Activated CD4-positive, alpha-beta memory T cell treated with anti-CD3 and anti-CD28 coated beads, Interleukin-2, amount 10 ng/mL, durations not matched to agents 7 days and 5 days (primary cell): Measurements from ENCODE around the gene PROKR1. TPM values are rescaled to one million over a fixed set of nuclear protein-coding genes. Genes with fewer than 3 reads are reported as not detected.
A peak's percentile ranks its signal among the peaks of the same experiment; 100 is the strongest.

Source experiments
- CTCF ChIA-PET: fragments of 350-600 bp; sonication (Branson Sonifier 250); formaldehyde crosslinking; loops from one replicate; lab custom pipeline; 2021; ENCODE audit warnings: antibody characterized with exemption, inconsistent platforms; lab: Charles Lee
- POLR2A ChIA-PET: fragments of 350-600 bp; sonication (Branson Sonifier 250); formaldehyde crosslinking; loops from one replicate; lab custom pipeline; 2021; ENCODE audit warnings: antibody characterized with exemption; lab: Charles Lee
- DNase-seq: peaks from one replicate; pipeline ENCODE4 v3.0.0-alpha.2; 2020
- H3K27ac Mint-ChIP-seq: one replicate; pipeline ENCODE4 v1.8.0; 2021; ENCODE audit warnings: mild to moderate bottlenecking, mixed read lengths
- H3K27me3 Mint-ChIP-seq: one replicate; pipeline ENCODE4 v1.8.0; 2021; ENCODE audit warnings: mixed read lengths
- H3K36me3 Mint-ChIP-seq: one replicate; pipeline ENCODE4 v1.8.0; 2021; ENCODE audit warnings: low read depth, mixed read lengths
- H3K4me1 Mint-ChIP-seq: one replicate; pipeline ENCODE4 v1.8.0; 2021; ENCODE audit warnings: mixed read lengths
- H3K4me3 Mint-ChIP-seq: one replicate; pipeline ENCODE4 v1.8.0; 2021; ENCODE audit warnings: mild to moderate bottlenecking, mixed read lengths
- H3K9me3 Mint-ChIP-seq: one replicate; pipeline ENCODE4 v1.8.0; 2021; ENCODE audit warnings: mixed read lengths
- total RNA-seq, 2 experiments: library from RNA; stranded (reverse); gene quantifications; one replicate each; pipeline ENCODE4 v1.2.3, GENCODE V29; 2021

PROKR1 gene
- total RNA-seq, 2 experiments from 2014 or later, result not detected

- Mint-ChIP-seq H3K27me3 (peaks cover 6% of the 10 kb centered on the region), H3K36me3 (no peaks in the 10 kb centered on the region), H3K4me1 (peaks cover 21% of the 10 kb centered on the region), H3K27ac (peak overlapping the region; percentile 27), H3K4me3 (no peak overlapping the region), H3K9me3 (no peaks in the 10 kb centered on the region)
- ChIA-PET CTCF (interaction anchor here (0.9 to 2.0 kb wide), 6 partner anchors 11 to 235 kb away, joined by 3 to 8 read pairs (median 4); no protein-coding TSS in a partner anchor), POLR2A (no interaction called here)
- no peak for DNase-seq
Observed at GRCh38 chr2:68689553-68690537, 46.5 kb downstream of the PROKR1 start.

DNA sequence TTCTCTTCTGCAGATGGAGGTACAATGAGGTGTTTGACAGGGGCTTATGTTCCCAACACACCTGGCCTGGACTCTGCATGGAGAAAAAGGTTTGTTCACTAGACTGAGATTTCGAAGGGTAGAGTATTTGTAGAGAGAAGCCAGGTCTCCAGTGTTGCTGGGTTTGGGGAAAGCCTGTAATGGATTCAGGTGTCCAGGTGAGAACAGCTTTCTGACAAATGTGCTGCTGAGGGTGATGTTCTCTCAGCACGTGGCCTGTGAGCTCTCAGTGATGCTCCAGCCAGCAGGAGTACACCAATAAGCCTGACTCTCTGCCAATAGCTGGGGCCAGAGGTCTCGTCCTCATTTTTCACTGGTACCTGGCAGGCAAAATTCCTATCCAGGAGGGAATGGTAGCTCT, 47.5 kb downstream of the PROKR1 start:
- H3K36me3 Mint-ChIP-seq, result no peaks in the 10 kb centered on the region
- H3K4me3 Mint-ChIP-seq, result no peak overlapping the region
- ChIA-PET CTCF (interaction anchor here (0.9 to 2.0 kb wide), 5 partner anchors 11 to 234 kb away, joined by 3 to 8 read pairs (median 4); no protein-coding TSS in a partner anchor), POLR2A (no interaction called here)
- peaks cover 2% of the 10 kb centered on the region for H3K9me3 Mint-ChIP-seq
- H3K27me3 Mint-ChIP-seq, result peaks cover 12% of the 10 kb centered on the region
- DNase-seq, result no peak
- peaks cover 21% of the 10 kb centered on the region for H3K4me1 Mint-ChIP-seq
- H3K27ac Mint-ChIP-seq, result no peak overlapping the region

- ChIA-PET CTCF (interaction anchor here (0.7 to 1.4 kb wide), 3 partner anchors 17 to 157 kb away, joined by 3 to 4 read pairs (median 4); no protein-coding TSS in a partner anchor), POLR2A (no interaction called here)
- no peak overlapping the region for H3K4me3 Mint-ChIP-seq
- no peak for DNase-seq
- no peak overlapping the region for H3K27ac Mint-ChIP-seq
- H3K9me3 Mint-ChIP-seq, result peaks cover 4% of the 10 kb centered on the region
- H3K27me3 Mint-ChIP-seq, result peaks cover 14% of the 10 kb centered on the region
- H3K36me3 Mint-ChIP-seq, result peaks cover 2% of the 10 kb centered on the region
- peaks cover 21% of the 10 kb centered on the region for H3K4me1 Mint-ChIP-seq
Observed at GRCh38 chr2:68692511-68692910, 49.1 kb downstream of the PROKR1 start.

DNA sequence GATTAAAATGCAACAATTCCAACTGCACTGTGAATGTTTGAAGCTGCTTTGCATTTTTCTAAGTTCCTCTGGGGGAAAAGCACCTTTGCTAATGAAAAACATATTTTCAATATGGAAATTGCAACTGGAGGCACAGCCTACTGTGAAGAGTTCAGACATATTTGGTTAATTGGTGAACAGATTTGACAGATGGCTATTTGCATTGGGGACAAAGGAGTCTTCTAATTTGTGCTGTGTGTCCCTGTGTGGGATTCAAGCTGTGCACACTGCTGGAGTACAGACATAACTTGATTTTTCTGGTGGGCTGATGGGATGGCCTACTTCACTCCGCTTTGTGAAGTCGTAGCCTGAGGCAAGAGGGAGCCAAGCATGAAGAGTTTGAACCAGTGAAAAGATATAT, 50.6 kb downstream of the PROKR1 start:
- peaks cover 2% of the 10 kb centered on the region for H3K36me3 Mint-ChIP-seq
- no peak for DNase-seq
- peaks cover 14% of the 10 kb centered on the region for H3K27me3 Mint-ChIP-seq
- CTCF ChIA-PET, result interaction anchor here (0.6 kb wide), 1 partner anchor 15 kb away, joined by 3 read pairs; no protein-coding TSS in a partner anchor
- H3K27ac Mint-ChIP-seq, result no peak overlapping the region
- POLR2A ChIA-PET, result no interaction called here
- H3K4me1 Mint-ChIP-seq, result peaks cover 22% of the 10 kb centered on the region
- peaks cover 4% of the 10 kb centered on the region for H3K9me3 Mint-ChIP-seq
- H3K4me3 Mint-ChIP-seq, result no peak overlapping the region

DNA sequence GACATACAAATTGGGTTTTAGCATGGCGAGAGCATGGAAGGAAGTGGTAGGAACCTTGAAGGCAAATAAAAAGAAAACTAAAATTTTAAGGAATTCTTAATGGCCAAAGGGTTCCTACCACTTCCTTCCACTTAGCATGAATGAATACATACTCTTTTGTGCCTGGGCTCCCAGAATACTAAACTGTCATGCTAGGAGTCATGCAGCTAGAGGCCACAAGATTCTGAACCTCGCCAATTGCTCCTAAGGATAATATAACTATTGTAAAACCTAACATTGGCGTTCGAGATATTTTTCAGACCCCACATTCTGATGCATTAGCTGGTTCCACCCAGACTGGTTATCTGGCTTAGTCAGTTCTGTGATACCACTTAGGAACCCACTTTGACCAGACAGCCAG, 52.6 kb downstream of the PROKR1 start:
- H3K9me3 Mint-ChIP-seq, result peaks cover 4% of the 10 kb centered on the region
- peaks cover 17% of the 10 kb centered on the region for H3K27me3 Mint-ChIP-seq
- DNase-seq, result no peak
- peaks cover 8% of the 10 kb centered on the region for H3K36me3 Mint-ChIP-seq
- CTCF ChIA-PET, result interaction anchor here (0.6 to 1.0 kb wide), 2 partner anchors 13 to 202 kb away, joined by 3 read pairs; no protein-coding TSS in a partner anchor
- POLR2A ChIA-PET, result interaction anchor here (1.0 kb wide), 1 partner anchor 9 kb away, joined by 3 read pairs; no protein-coding TSS in a partner anchor
- no peak overlapping the region for H3K4me3 Mint-ChIP-seq
- H3K4me1 Mint-ChIP-seq, result peaks cover 8% of the 10 kb centered on the region
- H3K27ac Mint-ChIP-seq, result no peak overlapping the region

- Mint-ChIP-seq H3K9me3 (peaks cover 4% of the 10 kb centered on the region), H3K36me3 (peaks cover 8% of the 10 kb centered on the region), H3K4me1 (peaks cover 7% of the 10 kb centered on the region), H3K27me3 (peaks cover 17% of the 10 kb centered on the region), H3K27ac (no peak overlapping the region), H3K4me3 (no peak overlapping the region)
- ChIA-PET CTCF (no interaction called here), POLR2A (no interaction called here)
- no peak for DNase-seq
Observed at GRCh38 chr2:68696554-68696953, 53.2 kb downstream of the PROKR1 start.

GRCh38 chr2:68698567-68699377, 55.4 kb downstream of the PROKR1 start:
- no peak for DNase-seq
- Mint-ChIP-seq H3K27me3 (peaks cover 19% of the 10 kb centered on the region), H3K4me3 (no peak overlapping the region), H3K27ac (no peak overlapping the region), H3K4me1 (peaks cover 13% of the 10 kb centered on the region), H3K36me3 (peaks cover 8% of the 10 kb centered on the region), H3K9me3 (peaks cover 4% of the 10 kb centered on the region)
- ChIA-PET CTCF (no interaction called here), POLR2A (no interaction called here)

GRCh38 chr2:68700560-68700959, 57.2 kb downstream of the PROKR1 start:
- Mint-ChIP-seq H3K36me3 (peaks cover 8% of the 10 kb centered on the region), H3K4me1 (peaks cover 13% of the 10 kb centered on the region), H3K4me3 (no peak overlapping the region), H3K27ac (no peak overlapping the region), H3K27me3 (peaks cover 13% of the 10 kb centered on the region), H3K9me3 (peaks cover 4% of the 10 kb centered on the region)
- CTCF ChIA-PET, result interaction anchor here (1.2 to 2.6 kb wide), 2 partner anchors 9 to 105 kb away, joined by 4 to 9 read pairs; no protein-coding TSS in a partner anchor
- DNase-seq, result no peak
- POLR2A ChIA-PET, result interaction anchor here (0.6 kb wide), 1 partner anchor 369 kb away, joined by 3 read pairs; no protein-coding TSS in a partner anchor

DNA sequence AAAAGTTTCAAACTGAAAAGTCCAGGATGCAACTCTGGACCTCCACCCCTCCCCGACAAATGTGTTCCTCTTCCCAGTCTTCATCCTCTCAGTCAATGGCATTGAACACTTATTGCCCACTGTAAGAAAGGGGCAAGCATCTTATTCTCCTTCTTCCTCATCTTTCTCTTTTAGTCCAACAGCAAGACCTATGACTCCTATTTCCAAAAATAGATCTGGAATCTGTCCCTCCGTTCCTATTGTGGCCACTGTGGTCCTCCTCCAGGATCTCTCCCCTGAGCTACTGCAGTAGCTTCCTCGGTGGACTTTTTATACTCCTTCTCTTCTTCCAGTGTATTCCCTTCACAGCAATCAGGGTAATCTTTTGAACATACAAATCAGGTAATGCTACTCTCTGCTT, 63.3 kb downstream of the PROKR1 start:
- H3K27me3 Mint-ChIP-seq, result peaks cover 14% of the 10 kb centered on the region
- H3K4me1 Mint-ChIP-seq, result peaks cover 26% of the 10 kb centered on the region
- H3K9me3 Mint-ChIP-seq, result no peaks in the 10 kb centered on the region
- H3K27ac Mint-ChIP-seq, result no peak overlapping the region
- ChIA-PET CTCF (interaction anchor here (1.0 kb wide), 1 partner anchor 243 kb away, joined by 3 read pairs; no protein-coding TSS in a partner anchor), POLR2A (no interaction called here)
- DNase-seq, result no peak
- no peak overlapping the region for H3K4me3 Mint-ChIP-seq
- no peaks in the 10 kb centered on the region for H3K36me3 Mint-ChIP-seq

Other genes starting within 250 kb of the PROKR1 start
- gene FBXO48, start 176.3 kb upstream of the PROKR1 start, total RNA-seq, result 1 to 10 TPM; 5.0 to 5.4 TPM
- gene APLF, start 176.0 kb upstream of the PROKR1 start, total RNA-seq, result 1 to 10 TPM; 2.8 to 3.6 TPM
- 100 to 1,000 TPM; 128 to 132 TPM for gene ARHGAP25, start 91.2 kb downstream of the PROKR1 start, total RNA-seq
- under 1 TPM in 1 of 2 experiments, not detected in 1; 0.18 TPM for gene BMP10, start 227.8 kb downstream of the PROKR1 start, total RNA-seq